DOHH2 (cell line): Measurements from ENCODE around the gene AMZ1.
A peak's percentile ranks its signal among the peaks of the same experiment; 100 is the strongest.

Source experiments
- H3F3A ChIP-seq: fragments of 200-600 bp; sonication (generic), shearing (Covaris generic); 2 replicates; pipeline ENCODE4 v1.6.0; 2016; ENCODE audit warnings: antibody characterized with exemption, mild to moderate bottlenecking; ENCODE audit not compliant: control insufficient read depth, insufficient read depth
- H3K27ac ChIP-seq: fragments of 200-600 bp; sonication (generic); 2 replicates; pipeline ENCODE4 v1.5.1; 2014; ENCODE audit warnings: low read depth, mild to moderate bottlenecking, low read length, moderate library complexity
- H3K27me3 ChIP-seq: fragments of 200-600 bp; sonication (generic); 2 replicates; pipeline ENCODE4 v1.6.1; 2014; ENCODE audit warnings: mild to moderate bottlenecking, low read length, mixed read lengths; ENCODE audit not compliant: control insufficient read depth
- H3K36me3 ChIP-seq: fragments of 200-600 bp; sonication (generic); 2 replicates; pipeline ENCODE4 v1.6.1; 2014; ENCODE audit warnings: mild to moderate bottlenecking, low read length, moderate library complexity, mixed read lengths; ENCODE audit not compliant: control insufficient read depth
- H3K4me1 ChIP-seq: fragments of 200-600 bp; sonication (generic); 2 replicates; pipeline ENCODE4 v1.6.1; 2014; ENCODE audit warnings: mild to moderate bottlenecking, low read length, mixed read lengths; ENCODE audit not compliant: control insufficient read depth
- H3K4me2 ChIP-seq: fragments of 200-600 bp; sonication (generic); 2 replicates; pipeline ENCODE4 v1.6.0; 2014; ENCODE audit warnings: mild to moderate bottlenecking, low read length, moderate library complexity
- H3K4me3 ChIP-seq: fragments of 200-600 bp; sonication (generic); 2 replicates; pipeline ENCODE4 v1.5.1; 2014; ENCODE audit warnings: mild to moderate bottlenecking, low read length, mixed read lengths
- H3K79me2 ChIP-seq: fragments of 200-600 bp; sonication (generic); 2 replicates; pipeline ENCODE4 v1.6.1; 2014; ENCODE audit warnings: mild to moderate bottlenecking, low read length, mixed read lengths; ENCODE audit not compliant: control insufficient read depth
- H3K9me2 ChIP-seq: fragments of 200-600 bp; sonication (generic); replicated peaks from 2 replicates; pipeline ENCODE4 v1.6.1; 2014; ENCODE audit warnings: mild to moderate bottlenecking, low read length, mixed read lengths; ENCODE audit not compliant: control insufficient read depth
- H3K9me3 ChIP-seq: fragments of 200-600 bp; sonication (generic); 2 replicates; pipeline ENCODE4 v1.6.1; 2014; ENCODE audit warnings: antibody characterized with exemption, low read length, mixed read lengths; ENCODE audit not compliant: control insufficient read depth, insufficient read depth
- H4K20me1 ChIP-seq: fragments of 200-600 bp; sonication (generic); 2 replicates; pipeline ENCODE4 v1.6.0; 2014; ENCODE audit warnings: low read depth, mild to moderate bottlenecking, antibody characterized with exemption, low read length, moderate library complexity; ENCODE audit not compliant: control insufficient read depth, insufficient read depth
- EZH2phosphoT487 ChIP-seq: fragments of 200-600 bp; sonication (generic); IDR thresholded peaks from 2 replicates; pipeline ENCODE4 v1.6.1; 2017; ENCODE audit warnings: borderline replicate concordance, mild to moderate bottlenecking, antibody characterized with exemption, low read length, moderate library complexity, mixed read lengths
- TF ChIP-seq, protein P1 (sequence below): fragments of 200-600 bp; sonication (generic); IDR thresholded peaks from one replicate; pipeline ENCODE4 v1.5.1; 2014; ENCODE audit warnings: antibody characterized with exemption, mild to moderate bottlenecking, low read depth, low read length; ENCODE audit not compliant: poor library complexity, severe bottlenecking

Gene AMZ1

DNA sequence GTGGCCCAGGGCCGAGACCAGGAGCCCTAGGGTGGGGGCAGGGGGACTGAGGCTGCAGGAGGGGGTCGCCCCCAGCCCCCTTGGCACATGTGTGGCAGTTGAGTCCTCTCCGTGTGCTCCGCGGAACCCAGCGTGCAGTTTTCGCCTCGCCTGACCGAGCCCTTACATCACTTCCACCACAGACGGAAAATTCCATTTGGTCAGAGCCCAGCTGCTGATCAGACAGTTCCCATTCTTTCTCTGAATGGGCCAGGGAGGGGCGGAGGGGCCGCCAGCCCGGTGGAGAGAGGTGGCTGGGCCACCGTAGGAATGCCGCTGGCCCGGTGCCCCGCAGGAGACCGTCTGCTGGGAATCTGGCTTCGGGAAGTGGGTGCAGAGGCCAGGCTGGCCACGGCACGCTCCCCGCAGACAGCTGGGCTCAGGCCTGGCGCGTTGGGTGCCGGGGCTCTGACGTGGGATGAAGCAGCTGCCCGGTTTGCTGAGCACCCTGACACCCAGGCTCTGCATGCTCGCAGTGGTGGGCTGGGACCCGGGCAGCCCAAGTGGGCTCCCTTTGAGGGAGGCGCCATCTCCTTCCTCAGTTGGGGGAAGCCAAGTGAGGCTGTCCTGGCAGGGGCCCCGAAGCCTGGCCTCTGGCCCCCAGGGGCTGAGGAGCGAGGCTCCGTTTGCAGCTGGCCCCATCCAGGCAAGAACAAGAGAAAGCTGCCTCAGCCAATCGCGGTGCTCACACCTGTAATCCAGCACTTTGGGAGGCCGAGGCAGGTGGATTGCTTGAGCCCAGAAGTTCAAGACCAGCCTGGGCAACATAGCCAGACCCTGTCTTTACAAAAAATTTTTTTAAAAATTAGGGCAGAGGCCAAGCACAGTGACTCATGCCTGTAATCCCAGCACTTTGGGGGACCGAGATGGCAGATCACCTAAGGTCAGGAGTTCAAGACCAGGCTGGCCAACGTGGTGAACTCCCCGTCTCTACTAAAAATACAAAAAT, 46.3 kb upstream of the AMZ1 start:
- no peak for TF ChIP-seq EZH2phosphoT487
- TF ChIP-seq, protein P1, sequence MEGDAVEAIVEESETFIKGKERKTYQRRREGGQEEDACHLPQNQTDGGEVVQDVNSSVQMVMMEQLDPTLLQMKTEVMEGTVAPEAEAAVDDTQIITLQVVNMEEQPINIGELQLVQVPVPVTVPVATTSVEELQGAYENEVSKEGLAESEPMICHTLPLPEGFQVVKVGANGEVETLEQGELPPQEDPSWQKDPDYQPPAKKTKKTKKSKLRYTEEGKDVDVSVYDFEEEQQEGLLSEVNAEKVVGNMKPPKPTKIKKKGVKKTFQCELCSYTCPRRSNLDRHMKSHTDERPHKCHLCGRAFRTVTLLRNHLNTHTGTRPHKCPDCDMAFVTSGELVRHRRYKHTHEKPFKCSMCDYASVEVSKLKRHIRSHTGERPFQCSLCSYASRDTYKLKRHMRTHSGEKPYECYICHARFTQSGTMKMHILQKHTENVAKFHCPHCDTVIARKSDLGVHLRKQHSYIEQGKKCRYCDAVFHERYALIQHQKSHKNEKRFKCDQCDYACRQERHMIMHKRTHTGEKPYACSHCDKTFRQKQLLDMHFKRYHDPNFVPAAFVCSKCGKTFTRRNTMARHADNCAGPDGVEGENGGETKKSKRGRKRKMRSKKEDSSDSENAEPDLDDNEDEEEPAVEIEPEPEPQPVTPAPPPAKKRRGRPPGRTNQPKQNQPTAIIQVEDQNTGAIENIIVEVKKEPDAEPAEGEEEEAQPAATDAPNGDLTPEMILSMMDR: no peak
- Histone ChIP-seq H3K27ac (peak overlapping the region; percentile 48), H3K9me3 (no peaks in the 10 kb centered on the region), H3K4me1 (peaks cover 75% of the 10 kb centered on the region), H3K36me3 (no peaks in the 10 kb centered on the region), H3K4me3 (peak overlapping the region; percentile 53), H3K4me2 (peak overlapping the region; percentile 75), H3F3A (peaks cover 4% of the 10 kb centered on the region), H4K20me1 (no peaks in the 10 kb centered on the region), H3K9me2 (no peaks in the 10 kb centered on the region), H3K27me3 (no peaks in the 10 kb centered on the region), H3K79me2 (no peaks in the 10 kb centered on the region)

DNA sequence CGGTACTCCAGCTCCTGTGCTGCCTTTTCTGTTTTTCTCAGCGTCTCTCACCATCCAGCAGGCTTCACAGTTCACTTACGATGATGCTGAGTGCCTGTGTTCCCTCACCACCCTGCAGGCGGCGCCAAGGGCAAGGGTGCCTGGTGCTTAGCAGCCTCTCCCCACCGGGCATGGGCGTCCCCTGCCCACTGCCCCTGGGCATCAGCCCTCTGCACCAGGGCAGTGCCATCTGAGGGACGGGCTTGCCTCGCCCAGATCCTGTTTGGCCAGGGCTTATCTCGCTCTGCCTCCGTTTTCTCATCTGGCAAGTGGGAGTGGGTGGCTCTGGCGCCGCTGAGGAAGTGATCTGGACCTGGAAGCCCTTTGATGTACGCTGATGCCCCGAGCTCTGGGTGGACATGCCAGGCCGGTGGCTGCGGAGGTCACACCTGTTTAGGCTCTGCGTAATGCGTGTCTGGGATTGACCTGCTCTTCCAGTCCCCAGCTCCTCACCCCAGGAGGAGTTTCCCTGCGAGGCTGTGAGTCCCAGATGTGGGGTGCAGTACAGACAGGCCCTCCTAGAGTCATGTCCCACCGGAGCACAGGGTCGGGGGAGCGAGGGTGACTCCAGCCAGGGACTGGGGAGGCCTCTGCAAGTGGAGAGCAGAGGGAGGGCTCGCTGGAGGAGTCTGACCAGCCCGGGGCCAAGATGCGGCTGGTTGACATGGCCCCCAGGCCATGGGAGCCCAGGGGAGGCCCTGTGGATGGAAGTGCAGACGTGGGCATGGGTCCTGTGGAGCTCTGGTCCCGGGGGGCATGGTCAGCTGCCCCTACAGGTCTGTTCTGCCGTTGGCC, 44.4 kb upstream of the AMZ1 start:
- Histone ChIP-seq H3K4me3 (no peak overlapping the region), H4K20me1 (no peaks in the 10 kb centered on the region), H3K9me3 (no peaks in the 10 kb centered on the region), H3K27me3 (no peaks in the 10 kb centered on the region), H3K36me3 (no peaks in the 10 kb centered on the region), H3K9me2 (no peaks in the 10 kb centered on the region), H3K4me1 (peaks cover 64% of the 10 kb centered on the region), H3K79me2 (no peaks in the 10 kb centered on the region), H3K27ac (peak overlapping the region; percentile 12), H3F3A (peaks cover 4% of the 10 kb centered on the region), H3K4me2 (peak overlapping the region; percentile 75)
- no peak for TF ChIP-seq EZH2phosphoT487
- TF ChIP-seq, protein P1: peak; percentile 94

DNA sequence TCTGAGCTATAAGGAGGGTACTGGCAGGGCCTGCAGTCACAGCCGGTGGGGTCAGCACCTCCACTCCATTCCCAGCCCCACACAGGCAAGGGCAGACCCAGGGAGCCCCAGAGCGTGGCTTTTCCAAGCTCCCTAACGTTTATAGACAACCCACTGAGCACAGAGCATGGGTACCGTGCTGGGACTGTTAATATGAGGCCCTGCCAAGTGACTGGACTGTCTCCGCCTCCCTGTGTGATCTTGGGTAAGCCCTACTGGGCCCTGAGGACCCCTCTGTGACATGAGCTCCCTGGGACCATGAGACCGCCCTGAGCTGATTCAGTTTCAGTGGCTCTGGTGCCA, 43.8 kb upstream of the AMZ1 start:
- Histone ChIP-seq H3K9me3 (no peaks in the 10 kb centered on the region), H3F3A (peaks cover 4% of the 10 kb centered on the region), H3K27ac (peak overlapping the region; percentile 67; the same call in 1 of the 2 replicates), H3K4me2 (peak overlapping the region; percentile 75), H3K36me3 (no peaks in the 10 kb centered on the region), H3K9me2 (no peaks in the 10 kb centered on the region), H4K20me1 (no peaks in the 10 kb centered on the region), H3K79me2 (no peaks in the 10 kb centered on the region), H3K4me3 (peak overlapping the region; percentile 59; the same call in 1 of the 2 replicates), H3K27me3 (no peaks in the 10 kb centered on the region), H3K4me1 (peaks cover 64% of the 10 kb centered on the region)
- TF ChIP-seq, protein P1: no peak
- TF ChIP-seq EZH2phosphoT487: no peak
